Left ventricle myocardium inferior (tissue), 1 donor: ENCODE results near the gene KRT84. TPM values are rescaled to one million over a fixed set of nuclear protein-coding genes. Genes with fewer than 3 reads are reported as not detected.

Source experiments
- DNase-seq: peaks from one replicate; pipeline ENCODE4 v3.0.0-alpha.2; 2020
- H3K27ac ChIP-seq: fragments of 200-600 bp; replicated peaks from 2 replicates; pipeline ENCODE4 v1.8.0; 2021
- H3K27me3 ChIP-seq: fragments of 200-600 bp; 2 replicates; pipeline ENCODE4 v1.8.0; 2021; ENCODE audit warnings: low read depth
- H3K36me3 ChIP-seq: fragments of 200-600 bp; 2 replicates; pipeline ENCODE4 v1.8.0; 2021
- H3K4me1 ChIP-seq: fragments of 200-600 bp; 2 replicates; pipeline ENCODE4 v1.8.0; 2021
- H3K4me3 ChIP-seq: fragments of 200-600 bp; 2 replicates; pipeline ENCODE4 v1.8.0; 2021; ENCODE audit warnings: mild to moderate bottlenecking, moderate library complexity
- H3K9me3 ChIP-seq: fragments of 200-600 bp; replicated peaks from 2 replicates; pipeline ENCODE4 v1.8.0; 2021
- intact Hi-C: fragments of 100-400 bp; cut with micrococcal nuclease; formaldehyde crosslinking; loops from one replicate; pipeline ENCODE4 v1.11.0; 2022
- total RNA-seq: library from RNA; stranded (reverse); fragmentation: NEBNext Ultra II Directional; extraction: Animal tissue kit (Norgen Biotek cat#: 25700); gene quantifications from one replicate; pipeline ENCODE4 v1.2.1, GENCODE V29; 2021
- TF ChIP-seq, protein P1 (sequence below): fragments of 200-600 bp; IDR thresholded peaks from 2 replicates; pipeline ENCODE4 v1.8.0; 2021; ENCODE audit warnings: antibody characterized with exemption, mild to moderate bottlenecking, borderline replicate concordance
- donor health status: DM: no; HTN: yes; CAD: no; lungs with severe emphysema.

The KRT84 gene
- total RNA-seq, 1 donor from 2014 or later, result not detected

DNA sequence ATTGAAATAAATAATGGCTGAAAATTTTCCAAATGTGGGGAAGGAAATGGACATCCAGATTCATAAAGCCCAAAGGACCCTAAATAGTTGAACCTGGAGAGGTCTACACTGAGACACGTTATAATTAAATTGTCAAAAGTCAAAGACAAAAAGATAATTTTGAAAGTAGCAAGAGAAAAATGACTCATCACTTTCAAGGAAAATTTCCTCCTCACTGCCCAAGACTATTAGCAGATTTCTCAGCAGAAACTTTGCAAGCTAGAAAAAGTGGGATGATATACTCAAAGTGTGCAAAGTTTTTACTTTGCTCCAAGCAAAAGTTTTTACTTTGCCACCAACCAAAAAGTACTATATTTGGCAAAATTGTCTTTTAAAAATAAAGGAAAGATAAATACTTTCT is 48.4 kb downstream of the KRT84 start:
- no peak for DNase-seq

DNA sequence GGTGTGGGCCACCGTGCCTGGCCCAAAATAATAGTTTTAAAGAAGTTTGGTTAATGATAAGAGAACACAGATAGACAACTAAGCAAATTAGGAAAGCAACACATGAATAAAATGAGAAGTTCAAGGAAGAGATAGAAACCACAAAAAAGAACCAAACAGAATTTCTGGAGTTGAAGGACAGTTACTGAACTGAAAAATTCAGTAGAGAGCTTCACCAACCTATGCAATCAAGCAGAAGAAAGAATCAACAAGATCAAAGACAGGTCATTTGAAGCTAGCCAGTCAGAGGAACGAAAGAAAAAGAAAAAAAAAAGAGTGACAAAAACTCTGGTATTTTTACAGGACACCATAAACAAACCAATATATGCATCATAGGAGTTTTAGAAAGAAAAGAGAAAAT is 48.8 kb downstream of the KRT84 start:
- no peak for DNase-seq
- Histone ChIP-seq H3K27me3 (peaks cover 51% of the 10 kb centered on the region), H3K4me1 (no peaks in the 10 kb centered on the region), H3K9me3 (peaks cover 29% of the 10 kb centered on the region), H3K36me3 (no peaks in the 10 kb centered on the region), H3K27ac (no peak overlapping the region), H3K4me3 (no peak overlapping the region)
- intact Hi-C loops, result no loop called here
- TF ChIP-seq, protein P1, sequence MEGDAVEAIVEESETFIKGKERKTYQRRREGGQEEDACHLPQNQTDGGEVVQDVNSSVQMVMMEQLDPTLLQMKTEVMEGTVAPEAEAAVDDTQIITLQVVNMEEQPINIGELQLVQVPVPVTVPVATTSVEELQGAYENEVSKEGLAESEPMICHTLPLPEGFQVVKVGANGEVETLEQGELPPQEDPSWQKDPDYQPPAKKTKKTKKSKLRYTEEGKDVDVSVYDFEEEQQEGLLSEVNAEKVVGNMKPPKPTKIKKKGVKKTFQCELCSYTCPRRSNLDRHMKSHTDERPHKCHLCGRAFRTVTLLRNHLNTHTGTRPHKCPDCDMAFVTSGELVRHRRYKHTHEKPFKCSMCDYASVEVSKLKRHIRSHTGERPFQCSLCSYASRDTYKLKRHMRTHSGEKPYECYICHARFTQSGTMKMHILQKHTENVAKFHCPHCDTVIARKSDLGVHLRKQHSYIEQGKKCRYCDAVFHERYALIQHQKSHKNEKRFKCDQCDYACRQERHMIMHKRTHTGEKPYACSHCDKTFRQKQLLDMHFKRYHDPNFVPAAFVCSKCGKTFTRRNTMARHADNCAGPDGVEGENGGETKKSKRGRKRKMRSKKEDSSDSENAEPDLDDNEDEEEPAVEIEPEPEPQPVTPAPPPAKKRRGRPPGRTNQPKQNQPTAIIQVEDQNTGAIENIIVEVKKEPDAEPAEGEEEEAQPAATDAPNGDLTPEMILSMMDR, result no peak

More for the DNA sequence above, 48.4 kb downstream of the KRT84 start:
- no peak overlapping the region for H3K4me3 ChIP-seq
- TF ChIP-seq, protein P1, result no peak
- no peaks in the 10 kb centered on the region for H3K36me3 ChIP-seq
- H3K9me3 ChIP-seq, result peaks cover 29% of the 10 kb centered on the region
- intact Hi-C loops, result no loop called here
- H3K27me3 ChIP-seq, result peaks cover 52% of the 10 kb centered on the region
- H3K4me1 ChIP-seq, result no peaks in the 10 kb centered on the region
- H3K27ac ChIP-seq, result no peak overlapping the region

GRCh38 chr12:52335598-52336262 is 49.7 kb downstream of the KRT84 start:
- Histone ChIP-seq H3K36me3 (no peaks in the 10 kb centered on the region), H3K27ac (no peak overlapping the region), H3K4me3 (no peak overlapping the region), H3K9me3 (peaks cover 29% of the 10 kb centered on the region), H3K27me3 (peaks cover 42% of the 10 kb centered on the region), H3K4me1 (no peaks in the 10 kb centered on the region)
- TF ChIP-seq, protein P1, result no peak
- DNase-seq, result no peak
- intact Hi-C loops, result no loop called here

- intact Hi-C loops, result no loop called here
- TF ChIP-seq, protein P1, result no peak
- no peak for DNase-seq
Observed at GRCh38 chr12:52334185-52334584, 51.3 kb downstream of the KRT84 start.

GRCh38 chr12:52333321-52333720 is 52.1 kb downstream of the KRT84 start:
- H3K9me3 ChIP-seq, result peaks cover 29% of the 10 kb centered on the region
- no peaks in the 10 kb centered on the region for H3K4me1 ChIP-seq
- H3K27ac ChIP-seq, result no peak overlapping the region
- H3K27me3 ChIP-seq, result peaks cover 51% of the 10 kb centered on the region
- no peaks in the 10 kb centered on the region for H3K36me3 ChIP-seq
- TF ChIP-seq, protein P1, result no peak
- DNase-seq, result no peak
- H3K4me3 ChIP-seq, result no peak overlapping the region
- intact Hi-C loops, result no loop called here

More at GRCh38 chr12:52334185-52334584, 51.3 kb downstream of the KRT84 start:
- Histone ChIP-seq H3K27me3 (peaks cover 49% of the 10 kb centered on the region), H3K4me3 (no peak overlapping the region), H3K9me3 (peaks cover 29% of the 10 kb centered on the region), H3K27ac (no peak overlapping the region), H3K36me3 (no peaks in the 10 kb centered on the region), H3K4me1 (no peaks in the 10 kb centered on the region)
